Measurements from ENCODE around the gene BICDL1.
A peak's percentile ranks its signal among the peaks of the same experiment; 100 is the strongest.
"Not testable (repeated sequence)": the region's sequence is repeated elsewhere in the genome, so short reads cannot be mapped to it uniquely, and the experiment has no call there.

BICDL1 gene

DNA sequence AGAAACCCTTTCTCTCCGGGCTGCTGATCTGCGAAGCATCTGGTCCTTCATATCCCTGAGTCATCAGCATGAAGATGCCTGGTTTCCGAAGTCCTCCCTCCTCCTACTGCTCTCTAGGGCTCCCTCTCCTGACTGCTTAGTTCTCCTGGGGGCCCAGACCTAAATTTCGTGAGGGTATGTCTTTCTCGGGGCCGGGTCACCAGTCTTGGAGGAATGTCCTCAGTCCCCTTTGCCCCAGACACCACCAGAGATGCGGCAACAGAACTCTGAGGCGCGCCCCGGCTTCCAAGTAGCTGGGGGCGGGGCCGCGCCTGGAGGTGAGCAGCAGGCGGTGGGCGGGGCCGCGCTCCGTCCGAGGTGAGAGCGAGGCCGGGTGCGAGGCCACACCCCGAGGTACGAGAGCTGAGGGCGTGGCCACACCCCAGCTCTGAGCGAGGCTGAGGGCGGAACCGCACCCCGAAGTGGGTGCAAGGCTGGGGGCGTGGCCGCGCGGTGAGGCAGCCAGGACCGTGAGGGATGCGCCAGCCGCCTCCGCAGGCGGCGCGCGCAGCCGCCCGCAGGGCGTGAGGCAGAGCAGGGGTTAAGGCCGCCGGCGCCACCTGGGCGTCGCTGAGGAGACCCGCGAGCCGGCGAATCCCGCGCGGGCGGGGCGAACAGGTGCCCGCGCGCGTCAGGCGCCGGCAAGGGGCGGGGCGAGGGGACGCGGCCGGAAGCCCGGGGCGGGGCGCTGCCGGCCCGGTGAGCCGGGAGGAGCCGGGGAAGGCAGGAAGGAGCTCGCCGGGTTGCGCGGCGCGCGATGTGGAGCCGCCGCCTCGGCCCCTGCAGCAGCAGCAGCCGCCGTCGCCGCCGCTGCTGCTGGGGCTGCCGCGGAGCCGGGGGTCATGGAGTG lies at the start of gene BICDL1:
BICDL1 (plus strand) TSS at position 765 of the 889 bp plus-strand sequence. CDS start 633 bp downstream, outside the sequence.
- DNase-seq: peak; percentile 42 to 90

DNA sequence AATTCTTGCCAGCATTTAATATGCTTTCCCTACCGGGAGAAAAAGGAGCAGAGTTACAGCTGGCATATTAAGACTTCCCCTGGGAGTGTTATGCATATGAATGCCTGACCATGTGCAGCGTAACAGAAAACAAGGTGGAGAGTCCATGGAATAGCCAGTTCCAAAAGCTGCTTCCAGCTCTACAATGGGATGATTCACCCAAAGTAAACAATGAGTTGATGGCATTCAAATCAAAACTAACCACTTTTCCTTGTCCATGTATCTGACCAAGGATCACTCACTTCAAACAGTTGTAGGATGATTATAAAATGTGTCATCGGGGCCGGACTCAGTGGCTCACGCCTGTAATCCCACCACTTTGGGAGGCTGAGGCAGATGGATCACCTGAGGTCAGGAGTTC lies 48.1 kb upstream of the BICDL1 start:
- DNase-seq: peak in 1 of 2 experiments; percentile 35

DNA sequence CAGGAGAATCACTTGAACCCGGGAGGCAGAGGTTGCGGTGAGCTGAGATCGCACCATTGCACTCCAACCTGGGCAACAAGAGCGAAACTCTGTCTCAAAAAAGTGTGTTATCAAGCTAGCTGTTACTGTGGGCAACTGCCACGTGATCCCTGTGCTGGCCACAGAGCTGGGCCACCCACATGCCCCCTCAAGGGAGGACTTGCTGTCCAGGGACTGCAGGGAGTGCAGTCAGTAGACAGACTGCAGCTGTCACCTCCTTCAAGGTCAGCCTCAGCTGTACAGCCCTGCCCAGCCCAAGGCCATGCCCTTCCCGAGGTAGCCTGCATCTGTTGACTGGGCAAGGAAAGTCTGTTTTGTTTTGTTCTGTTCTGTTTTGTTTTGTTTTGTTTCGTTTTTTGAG lies 46.6 kb upstream of the BICDL1 start:
- no peak for DNase-seq

- DNase-seq: no peak
These were observed 42.8 kb upstream of the BICDL1 start for GRCh38 chr12:119946213-119946612.

DNA sequence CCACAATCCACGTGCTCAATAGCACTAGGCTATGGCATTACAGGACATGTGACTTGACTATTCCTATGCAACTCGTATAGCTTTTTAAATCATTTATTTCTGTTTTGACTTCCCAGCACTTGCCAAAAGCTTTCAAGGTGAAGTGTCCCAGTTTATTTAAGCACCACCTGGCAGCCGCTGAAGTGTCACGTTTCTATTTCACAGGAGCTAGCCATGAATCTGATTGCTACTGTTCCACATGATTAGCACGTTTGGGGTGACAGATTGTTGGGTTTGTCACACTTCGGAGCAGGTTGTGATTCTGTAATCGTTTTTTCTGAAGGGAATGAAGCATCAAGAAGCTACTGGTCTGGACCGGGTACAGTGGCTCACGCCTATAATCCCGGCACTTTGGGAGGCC lies 39.9 kb upstream of the BICDL1 start:
- DNase-seq: no peak

DNA sequence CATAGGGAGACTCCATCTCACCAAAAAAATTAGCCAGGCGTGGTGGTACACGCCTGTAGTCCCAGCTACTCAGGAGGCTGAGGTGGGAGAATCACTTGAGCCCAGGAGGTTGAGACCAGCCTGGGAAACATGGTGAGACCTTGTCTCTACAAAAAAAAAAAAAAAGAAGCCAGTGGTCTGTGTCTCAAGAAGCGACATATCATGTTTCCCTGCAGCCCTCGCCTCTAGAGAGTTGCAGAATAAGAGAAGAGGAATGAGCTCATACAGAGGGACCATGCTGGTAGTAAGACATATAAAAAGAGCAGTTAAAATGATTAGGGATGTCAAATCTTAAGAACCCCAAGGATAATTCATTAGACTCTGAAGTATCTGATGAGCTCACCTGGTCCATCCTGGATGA lies 39.4 kb upstream of the BICDL1 start:
- DNase-seq: no peak

- DNase-seq: no peak
These were observed 33.0 kb upstream of the BICDL1 start for GRCh38 chr12:119956047-119956446.

GRCh38 chr12:119957135-119957534 lies 31.9 kb upstream of the BICDL1 start:
- DNase-seq: no peak

DNA sequence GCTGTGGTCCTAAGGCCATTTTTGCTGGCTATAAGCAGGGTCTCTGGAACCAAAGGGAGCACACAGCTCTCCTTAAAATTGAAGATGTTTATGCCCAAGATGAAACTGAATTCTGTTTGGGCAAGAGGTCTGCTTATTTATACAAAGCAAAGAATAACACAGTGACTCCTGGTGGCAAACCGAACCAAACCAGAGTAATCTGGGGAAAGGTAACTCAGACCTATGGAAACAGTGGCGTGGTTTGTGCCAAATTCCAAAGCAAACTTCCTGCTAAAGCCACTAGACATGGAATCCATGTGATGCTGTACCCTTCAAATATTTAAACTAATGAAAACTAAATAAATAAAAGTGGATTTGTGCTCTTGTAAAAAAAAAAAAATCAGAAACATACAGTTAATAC lies 29.6 kb upstream of the BICDL1 start:
- DNase-seq: no peak

- DNase-seq: no peak
These were observed 24.9 kb upstream of the BICDL1 start for GRCh38 chr12:119964123-119964522.

- no peak for DNase-seq
These were observed 24.1 kb upstream of the BICDL1 start for GRCh38 chr12:119964929-119965328.

DNA sequence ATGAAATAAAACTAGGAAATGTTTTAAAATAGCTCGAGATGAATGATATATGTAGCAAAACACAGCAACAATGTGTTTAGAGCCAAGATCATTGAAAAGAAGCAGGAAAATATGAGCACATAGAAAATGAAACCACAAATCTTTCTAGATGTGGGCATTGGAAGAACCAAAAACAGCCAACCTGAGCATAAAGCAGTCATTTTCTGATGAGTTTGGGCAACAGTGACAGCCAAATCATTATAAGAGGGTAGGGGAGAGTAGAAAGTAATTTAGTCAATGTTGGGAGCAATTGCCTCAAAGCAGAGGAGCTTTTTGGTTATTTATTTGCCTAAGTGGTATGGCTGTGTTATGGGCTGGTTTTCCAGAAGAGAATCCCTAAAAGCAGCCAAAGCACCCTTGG lies 8.8 kb upstream of the BICDL1 start:
- no peak for DNase-seq

- DNase-seq: not testable (repeated sequence)
These were observed 8.3 kb upstream of the BICDL1 start for GRCh38 chr12:119980702-119981101.

DNA sequence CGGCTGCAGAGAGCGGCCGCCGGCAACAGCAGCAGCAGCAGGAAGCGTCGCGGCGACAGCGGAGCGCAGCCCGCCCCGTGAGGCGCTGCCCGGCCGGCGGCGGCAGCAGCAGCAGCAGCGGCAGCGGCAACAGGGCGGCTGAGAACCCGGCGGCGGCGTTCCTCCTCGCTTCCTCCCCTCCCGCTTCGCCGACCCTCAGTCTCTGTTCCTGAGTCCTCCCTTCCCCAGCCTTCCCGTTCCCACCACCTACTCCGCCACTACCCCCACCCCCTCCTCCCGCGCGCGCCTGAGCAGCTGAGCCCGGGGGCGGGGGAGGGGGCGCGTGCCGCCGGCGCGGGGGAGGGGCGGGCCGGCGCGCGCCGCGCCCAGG lies 310 bp downstream of the BICDL1 start:
- DNase-seq: peak in 1 of 2 experiments; percentile 64

DNA sequence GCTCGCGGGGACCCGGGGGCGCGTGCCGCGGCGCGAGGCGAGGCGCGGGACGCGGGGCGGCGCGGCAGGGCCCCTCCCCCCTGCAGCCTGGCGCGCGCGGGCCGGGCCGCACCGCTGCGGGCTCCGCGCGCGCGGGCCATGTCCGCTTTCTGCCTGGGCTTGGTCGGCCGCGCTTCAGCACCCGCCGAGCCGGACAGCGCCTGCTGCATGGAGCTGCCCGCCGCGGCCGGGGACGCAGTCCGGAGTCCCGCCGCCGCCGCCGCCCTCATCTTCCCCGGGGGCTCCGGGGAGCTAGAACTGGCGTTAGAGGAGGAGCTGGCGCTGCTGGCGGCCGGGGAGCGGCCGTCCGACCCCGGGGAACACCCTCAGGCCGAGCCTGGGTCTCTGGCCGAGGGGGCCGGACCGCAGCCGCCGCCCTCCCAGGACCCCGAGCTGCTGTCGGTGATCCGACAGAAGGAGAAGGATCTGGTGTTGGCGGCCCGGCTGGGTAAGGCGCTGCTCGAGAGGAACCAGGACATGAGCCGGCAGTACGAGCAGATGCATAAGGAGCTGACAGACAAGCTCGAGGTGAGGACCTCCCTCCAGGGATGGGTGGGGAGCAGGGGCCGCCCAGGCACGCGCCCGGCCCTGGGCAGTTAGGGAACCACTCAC lies 820 bp downstream of the BICDL1 start:
- peak in 1 of 2 experiments; percentile 21 for DNase-seq

DNA sequence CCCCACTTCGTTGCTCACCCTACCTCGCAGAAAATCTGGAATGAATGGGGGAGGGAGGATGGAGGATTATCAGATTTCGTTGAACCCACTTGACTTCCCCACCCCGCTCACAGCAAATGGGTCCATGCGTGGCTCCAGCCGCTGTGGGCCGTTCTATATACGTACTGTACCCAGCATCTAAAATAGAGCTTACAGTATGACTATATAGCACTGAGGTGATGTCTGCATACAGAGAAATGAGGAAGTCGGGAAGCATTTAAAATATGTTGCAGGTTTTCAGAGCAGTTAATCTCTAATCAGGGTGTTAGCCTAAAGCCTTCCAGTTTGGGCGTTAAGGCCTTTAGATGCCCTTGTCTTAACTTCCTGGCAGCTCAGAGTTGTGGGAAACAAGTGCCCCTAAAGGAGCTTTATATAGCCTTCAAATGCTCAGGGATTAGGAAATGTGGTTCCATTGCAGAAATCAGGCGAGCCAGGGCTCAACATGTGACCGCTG lies 1.4 kb downstream of the BICDL1 start:
- no peak for DNase-seq

- DNase-seq: no peak
These were observed 3.2 kb downstream of the BICDL1 start for GRCh38 chr12:119992129-119992705.

DNA sequence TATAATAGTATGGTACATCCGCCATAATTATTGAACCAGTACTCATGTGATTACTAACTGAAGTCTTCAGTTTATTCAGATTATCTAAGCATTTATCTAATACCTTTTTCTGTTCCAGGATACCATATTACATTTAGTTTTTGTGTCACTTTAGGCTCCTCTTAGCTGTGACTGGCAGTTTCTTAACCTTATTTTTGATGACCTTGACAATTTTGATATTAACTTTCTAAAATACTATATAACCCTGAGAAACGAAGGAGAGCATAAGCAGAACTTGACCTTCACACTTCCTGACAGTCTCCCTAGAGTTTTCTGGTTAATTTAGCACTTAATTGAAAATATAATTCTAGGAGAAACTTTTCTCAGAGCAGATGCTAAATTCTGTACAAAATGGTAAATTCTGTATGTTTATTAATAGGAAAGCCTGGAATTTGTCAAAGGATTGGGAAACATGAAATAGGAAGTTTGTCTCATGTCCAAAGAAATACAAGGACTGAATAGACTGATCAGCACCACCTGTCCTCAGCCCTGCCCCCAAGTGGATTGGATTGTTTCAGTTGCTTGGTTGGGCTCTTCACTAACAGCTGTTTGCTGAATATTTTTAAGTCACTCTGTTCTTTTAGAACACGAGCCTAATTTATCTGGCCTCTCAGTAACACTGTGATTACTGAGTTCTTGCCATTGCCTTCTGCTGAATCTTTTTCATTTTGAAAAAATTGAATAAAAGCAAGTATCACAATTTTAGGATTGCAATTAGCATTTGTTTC lies 6.0 kb downstream of the BICDL1 start:
- no peak for DNase-seq

- no peak for DNase-seq
These were observed 7.4 kb downstream of the BICDL1 start for GRCh38 chr12:119996417-119996816.

GRCh38 chr12:119998471-119999245 lies 9.6 kb downstream of the BICDL1 start:
- DNase-seq: no peak

DNA sequence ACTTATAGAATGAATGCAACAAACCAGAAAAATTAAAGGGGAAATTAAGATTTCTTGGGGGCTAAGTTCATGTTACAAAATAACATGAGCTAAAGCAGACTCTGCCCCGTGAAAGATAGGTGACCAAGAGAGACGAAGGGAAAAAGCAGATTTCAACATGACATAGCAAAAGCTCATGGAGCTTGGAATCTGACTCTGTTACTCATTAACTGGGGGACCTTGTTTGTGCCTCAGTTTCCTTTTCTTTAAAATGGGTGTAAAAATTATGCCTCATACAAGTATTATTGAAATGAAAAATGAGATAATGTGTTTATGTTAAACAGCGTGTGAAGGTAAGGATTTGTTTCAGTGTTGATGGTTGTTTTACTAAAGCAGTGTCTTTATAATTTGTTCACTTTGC lies 11.5 kb downstream of the BICDL1 start:
- DNase-seq: no peak
